Measurements from ENCODE around the gene STK32B. TPM values are rescaled to one million over a fixed set of nuclear protein-coding genes. Genes with fewer than 3 reads are reported as not detected.
A peak's percentile ranks its signal among the peaks of the same experiment; 100 is the strongest.

The STK32B gene
- total RNA-seq, 6 donors from 2014 or later: 0.22 to 3.4 (median 1.0) TPM

- TF ChIP-seq POLR2A (IDR thresholded peaks at IDR 0.05): no peak
- no peak for TF ChIP-seq CTCF (IDR thresholded peaks at IDR 0.05)
- no peak for TF ChIP-seq POLR2AphosphoS5 (IDR thresholded peaks at IDR 0.05)
- no peak for TF ChIP-seq EP300 (IDR thresholded peaks at IDR 0.05)
- Histone ChIP-seq H3K36me3 (no peaks in the 10 kb centered on the region), H3K9me3 (no peaks in the 10 kb centered on the region), H3K27ac (no peak overlapping the region), H3K4me3 (no peak overlapping the region), H3K27me3 (no peaks in the 10 kb centered on the region), H3K4me1 (no peaks in the 10 kb centered on the region)
- 65 to 70% methylated on average over 7 of the region's 7 CpGs for WGBS, 2 donors
- DNase-seq (no peak), ATAC-seq (ENCODE audit: low FRiP score in 2 of 2) (no peak)
These were observed 152.2 kb downstream of the STK32B start for GRCh38 chr4:5203309-5203992.

- Histone ChIP-seq H3K4me1 (no peaks in the 10 kb centered on the region), H3K27me3 (no peaks in the 10 kb centered on the region), H3K4me3 (no peak overlapping the region), H3K9me3 (no peaks in the 10 kb centered on the region), H3K27ac (no peak overlapping the region), H3K36me3 (no peaks in the 10 kb centered on the region)
- WGBS, 2 donors: 77 to 79% methylated on average over 3 of the region's 3 CpGs
- TF ChIP-seq CTCF (IDR thresholded peaks at IDR 0.05) (no peak), EP300 (IDR thresholded peaks at IDR 0.05) (no peak), POLR2A (IDR thresholded peaks at IDR 0.05) (no peak), POLR2AphosphoS5 (IDR thresholded peaks at IDR 0.05) (no peak)
- DNase-seq: no peak
- no peak for ATAC-seq (ENCODE audit: low FRiP score in 2 of 2)
These were observed 152.7 kb downstream of the STK32B start for GRCh38 chr4:5203993-5204310.

- Histone ChIP-seq H3K4me3 (no peak overlapping the region), H3K9me3 (no peaks in the 10 kb centered on the region), H3K27ac (no peak overlapping the region), H3K27me3 (no peaks in the 10 kb centered on the region), H3K36me3 (no peaks in the 10 kb centered on the region), H3K4me1 (no peaks in the 10 kb centered on the region)
- 41 to 47% methylated on average over 2 of the region's 2 CpGs for WGBS, 2 donors
- no peak for TF ChIP-seq POLR2A (IDR thresholded peaks at IDR 0.05)
- TF ChIP-seq EP300 (IDR thresholded peaks at IDR 0.05): no peak
- no peak for TF ChIP-seq POLR2AphosphoS5 (IDR thresholded peaks at IDR 0.05)
- TF ChIP-seq CTCF (IDR thresholded peaks at IDR 0.05): no peak
- DNase-seq (no peak), ATAC-seq (ENCODE audit: low FRiP score in 2 of 2) (peak in 1 of 2 donors; percentile 54)
These were observed 153.5 kb downstream of the STK32B start for GRCh38 chr4:5204781-5205180.

GRCh38 chr4:5206016-5206790, 154.9 kb downstream of the STK32B start:
- no peak overlapping the region for H3K27ac ChIP-seq
- H3K27me3 ChIP-seq: no peaks in the 10 kb centered on the region
- H3K9me3 ChIP-seq: no peaks in the 10 kb centered on the region
- H3K4me3 ChIP-seq: no peak overlapping the region
- 76 to 83% methylated on average over 9 of the region's 9 CpGs for WGBS, 2 donors
- H3K36me3 ChIP-seq: no peaks in the 10 kb centered on the region
- TF ChIP-seq POLR2AphosphoS5 (IDR thresholded peaks at IDR 0.05) (no peak), EP300 (IDR thresholded peaks at IDR 0.05) (no peak), POLR2A (IDR thresholded peaks at IDR 0.05) (no peak), CTCF (IDR thresholded peaks at IDR 0.05) (no peak)
- H3K4me1 ChIP-seq: no peaks in the 10 kb centered on the region
- ATAC-seq (ENCODE audit: low FRiP score in 2 of 2): peak in 1 of 2 donors; percentile 85
- no peak for DNase-seq

Measured in upper lobe of left lung (tissue), 6 donors.